Hepatocyte (in vitro differentiated cells): ENCODE data around the gene SHISAL1. TPM values are rescaled to one million over a fixed set of nuclear protein-coding genes. Genes with fewer than 3 reads are reported as not detected.

Experiments used
- DNase-seq: peaks from one replicate; pipeline ENCODE4 v3.0.0-alpha.2; 2016; ENCODE audit warnings: low spot score
- H2AFZ ChIP-seq: fragments of 200-600 bp; sonication (generic); 2 replicates; pipeline ENCODE4 v1.6.0; 2016; ENCODE audit warnings: antibody characterized with exemption, mild to moderate bottlenecking
- H3K27ac ChIP-seq: fragments of 200-600 bp; sonication (generic); 2 replicates; pipeline ENCODE4 v1.5.1; 2016; ENCODE audit warnings: mild to moderate bottlenecking
- H3K27me3 ChIP-seq: fragments of 200-600 bp; sonication (generic); 2 replicates; pipeline ENCODE4 v1.6.1; 2016
- H3K36me3 ChIP-seq: fragments of 200-600 bp; sonication (generic); replicated peaks from 2 replicates; pipeline ENCODE4 v1.5.1; 2016; ENCODE audit warnings: low read depth; ENCODE audit not compliant: insufficient read depth
- H3K4me1 ChIP-seq: fragments of 200-600 bp; sonication (generic); 2 replicates; pipeline ENCODE4 v1.5.1; 2016; ENCODE audit warnings: mild to moderate bottlenecking, moderate library complexity; ENCODE audit not compliant: insufficient read depth
- H3K4me2 ChIP-seq: fragments of 200-600 bp; sonication (generic); 2 replicates; pipeline ENCODE4 v1.6.0; 2016
- H3K4me3 ChIP-seq: fragments of 200-600 bp; sonication (generic); 2 replicates; pipeline ENCODE4 v1.5.1; 2016; ENCODE audit warnings: mild to moderate bottlenecking
- H3K79me2 ChIP-seq: fragments of 200-600 bp; sonication (generic); 2 replicates; pipeline ENCODE4 v1.6.0; 2017; ENCODE audit warnings: mild to moderate bottlenecking
- H3K9me2 ChIP-seq: fragments of 200-600 bp; sonication (generic); replicated peaks from 2 replicates; pipeline ENCODE4 v1.6.0; 2017; ENCODE audit warnings: mild to moderate bottlenecking; ENCODE audit not compliant: insufficient read depth
- H3K9me3 ChIP-seq: fragments of 200-600 bp; sonication (generic); 2 replicates; pipeline ENCODE4 v1.5.1; 2016; ENCODE audit warnings: low read depth, mild to moderate bottlenecking
- H4K20me1 ChIP-seq: fragments of 200-600 bp; sonication (generic); 2 replicates; pipeline ENCODE4 v1.6.0; 2016; ENCODE audit warnings: mild to moderate bottlenecking; ENCODE audit not compliant: insufficient read depth, poor library complexity, severe bottlenecking
- CTCF ChIP-seq: fragments of 200-600 bp; sonication (generic); IDR thresholded peaks from 2 replicates; pipeline ENCODE4 v1.5.1; 2016; ENCODE audit warnings: antibody characterized with exemption, mild to moderate bottlenecking; ENCODE audit not compliant: poor library complexity
- EZH2 ChIP-seq: fragments of 200-600 bp; sonication (generic); IDR thresholded peaks from 2 replicates; pipeline ENCODE4 v1.6.1; 2016; ENCODE audit warnings: antibody characterized with exemption, mild to moderate bottlenecking, borderline replicate concordance
- EZH2phosphoT487 ChIP-seq: fragments of 200-600 bp; sonication (generic); IDR thresholded peaks from one replicate; pipeline ENCODE4 v1.6.1; 2018; ENCODE audit warnings: antibody characterized with exemption, mild to moderate bottlenecking, low read depth, moderate library complexity; ENCODE audit not compliant: unreplicated experiment, severe bottlenecking
- WGBS: methylation state at CpG from one replicate; pipeline ENCODE4 v1.1.6; 2016; ENCODE audit warnings: low lambda C conversion rate; ENCODE audit errors: missing lambda C conversion rate; 5-methylcytosine and 5-hydroxymethylcytosine counted together
- polyA plus RNA-seq: library from polyadenylated mRNA; unstranded; fragments of >200 nt; fragmentation: Nextera tagmentation; extraction: Ambion mirVana; gene quantifications from 2 replicates; pipeline ENCODE4 v1.2.1, GENCODE V29; 2016
- total RNA-seq: library from RNA; depleted of rRNA; stranded (reverse); fragments of >200 nt; gene quantifications from 2 replicates; pipeline ENCODE4 v1.2.3, GENCODE V29; 2014

Gene SHISAL1
- total and polyA plus RNA-seq, 2 experiments from 2014 or later, result 0.66 to 2.4 TPM

DNA sequence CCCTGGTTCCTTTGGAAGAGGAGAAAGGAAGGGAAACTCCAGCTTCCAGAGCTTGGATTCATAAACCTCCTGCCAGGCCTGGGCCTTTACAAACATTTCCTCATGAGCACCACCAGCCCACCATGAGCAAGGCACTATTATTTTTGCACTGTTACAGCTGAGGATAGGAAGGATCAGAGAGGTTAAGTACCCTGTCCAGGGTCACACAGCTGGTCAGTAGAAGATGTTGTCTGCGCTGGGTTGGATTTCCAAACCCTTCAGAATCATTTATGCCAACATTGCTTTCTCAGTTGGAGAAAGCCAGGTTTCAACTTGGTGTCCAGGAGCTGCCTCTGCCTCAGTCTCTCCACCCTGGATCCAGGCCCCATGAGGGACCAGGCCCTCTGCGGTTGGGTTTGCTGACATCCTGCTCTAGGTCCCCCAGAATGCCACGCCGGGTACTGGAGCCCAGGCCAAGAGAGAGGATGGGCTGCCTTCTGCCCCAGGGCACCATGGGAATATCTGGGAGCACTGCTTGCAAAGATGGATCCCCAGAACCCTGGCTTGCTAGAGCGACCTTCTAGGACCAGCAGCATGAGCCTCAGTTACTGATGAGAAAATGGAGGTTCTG is 29.7 kb upstream of the SHISAL1 start:
- no peak for DNase-seq
- TF ChIP-seq EZH2phosphoT487 (no peak), CTCF (no peak), EZH2 (no peak)
- H3K27me3 ChIP-seq, result no peaks in the 10 kb centered on the region
- H3K27ac ChIP-seq, result peak overlapping the region; percentile 74
- H3K9me3 ChIP-seq, result no peaks in the 10 kb centered on the region
- no peaks in the 10 kb centered on the region for H4K20me1 ChIP-seq
- no peak overlapping the region for H2AFZ ChIP-seq
- H3K4me2 ChIP-seq, result no peak overlapping the region
- no peaks in the 10 kb centered on the region for H3K9me2 ChIP-seq
- WGBS, result 95% methylated on average over 5 of the region's 5 CpGs
- no peaks in the 10 kb centered on the region for H3K79me2 ChIP-seq
- no peaks in the 10 kb centered on the region for H3K36me3 ChIP-seq
- peaks cover 19% of the 10 kb centered on the region for H3K4me1 ChIP-seq
- H3K4me3 ChIP-seq, result no peak overlapping the region

GRCh38 chr22:44341431-44342346 is 28.9 kb upstream of the SHISAL1 start:
- no peaks in the 10 kb centered on the region for H3K79me2 ChIP-seq
- 45% methylated on average over 17 of the region's 17 CpGs for WGBS
- no peak overlapping the region for H3K4me3 ChIP-seq
- H3K4me1 ChIP-seq, result peaks cover 16% of the 10 kb centered on the region
- no peak overlapping the region for H3K4me2 ChIP-seq
- H4K20me1 ChIP-seq, result no peaks in the 10 kb centered on the region
- no peak overlapping the region for H2AFZ ChIP-seq
- H3K9me3 ChIP-seq, result no peaks in the 10 kb centered on the region
- TF ChIP-seq EZH2 (no peak), CTCF (no peak), EZH2phosphoT487 (no peak)
- DNase-seq, result peak; percentile 61
- no peaks in the 10 kb centered on the region for H3K36me3 ChIP-seq
- H3K9me2 ChIP-seq, result no peaks in the 10 kb centered on the region
- H3K27me3 ChIP-seq, result no peaks in the 10 kb centered on the region
- H3K27ac ChIP-seq, result peak overlapping the region; percentile 74

DNA sequence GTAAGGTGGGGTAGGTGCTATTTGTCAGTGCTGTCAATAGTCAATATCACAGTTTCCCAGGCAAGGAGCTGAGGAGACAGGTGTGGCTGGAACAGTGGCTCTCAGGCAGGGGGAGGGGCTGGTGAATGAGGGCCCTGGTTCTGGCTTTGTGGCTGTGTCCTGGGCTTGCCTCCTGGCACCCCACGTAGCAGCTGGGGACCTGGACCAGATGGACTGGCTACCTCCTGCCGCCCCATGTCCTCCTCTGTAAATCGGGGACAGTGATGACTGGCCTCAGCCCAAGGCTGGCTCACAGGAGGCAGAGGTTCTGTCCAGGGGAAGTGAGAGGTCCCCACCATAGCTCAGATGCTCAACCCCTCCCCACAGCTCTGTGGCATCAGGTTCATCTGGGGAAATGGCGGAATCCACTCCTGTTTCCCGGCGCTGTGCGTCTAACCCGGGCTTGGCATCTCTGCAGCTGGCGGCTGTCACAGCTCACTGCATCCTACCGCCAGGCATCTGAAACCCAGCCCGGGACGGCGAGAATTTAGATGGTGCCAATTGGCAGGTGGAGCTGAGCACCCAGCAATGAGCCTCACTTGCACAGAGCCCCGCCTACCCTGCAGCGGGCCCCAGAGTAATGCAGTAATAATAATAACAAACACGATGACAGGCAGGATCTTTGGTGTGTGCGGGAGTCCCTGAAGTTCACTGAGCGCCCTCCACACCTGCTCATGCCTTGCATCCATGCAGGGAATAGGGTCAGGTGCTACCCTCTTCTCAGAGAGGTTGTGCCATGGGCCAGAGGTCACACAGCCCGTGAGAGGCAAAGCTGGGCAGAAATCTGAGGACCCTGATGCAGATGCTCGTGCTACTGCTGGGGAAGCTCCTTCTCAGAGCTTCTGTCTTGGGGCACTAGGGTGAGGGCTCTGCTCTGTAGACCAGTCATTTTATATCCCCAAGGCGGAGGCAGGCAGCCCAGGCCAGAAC is 27.8 kb upstream of the SHISAL1 start:
- Histone ChIP-seq H3K4me2 (no peak overlapping the region), H2AFZ (no peak overlapping the region), H3K9me2 (no peaks in the 10 kb centered on the region), H3K9me3 (no peaks in the 10 kb centered on the region), H4K20me1 (no peaks in the 10 kb centered on the region), H3K79me2 (no peaks in the 10 kb centered on the region), H3K4me1 (peaks cover 16% of the 10 kb centered on the region), H3K4me3 (no peak overlapping the region), H3K27me3 (no peaks in the 10 kb centered on the region), H3K36me3 (no peaks in the 10 kb centered on the region), H3K27ac (no peak overlapping the region)
- no peak for DNase-seq
- no peak for TF ChIP-seq EZH2
- TF ChIP-seq EZH2phosphoT487, result no peak
- TF ChIP-seq CTCF, result no peak
- 90% methylated on average over 21 of the region's 21 CpGs for WGBS
